ENCODE data around the gene SUFU. TPM values are rescaled to one million over a fixed set of nuclear protein-coding genes. Genes with fewer than 3 reads are reported as not detected.

The SUFU gene
- total and polyA plus RNA-seq, 2 of the 4 experiments (the other 2 are of a cell fraction): 2.2 to 11.0 TPM

- intact Hi-C loops (cut with micrococcal nuclease): loop anchor here (1.0 to 10.0 kb wide), 2 partner anchors 13 to 247 kb away; partner anchors contain the start of gene NFKB2
- ATAC-seq (ENCODE audit: low read depth): peak; percentile 71
- TF ChIP-seq RCOR1 (IDR thresholded peaks at IDR 0.05; ENCODE audit: insufficient replicate concordance, low read length): no peak
- no peak; the same call in 1 of the 2 replicates for TF ChIP-seq MXI1 (IDR thresholded peaks at IDR 0.05; ENCODE audit: borderline replicate concordance, low read depth, low read length)
- TF ChIP-seq, protein P1, sequence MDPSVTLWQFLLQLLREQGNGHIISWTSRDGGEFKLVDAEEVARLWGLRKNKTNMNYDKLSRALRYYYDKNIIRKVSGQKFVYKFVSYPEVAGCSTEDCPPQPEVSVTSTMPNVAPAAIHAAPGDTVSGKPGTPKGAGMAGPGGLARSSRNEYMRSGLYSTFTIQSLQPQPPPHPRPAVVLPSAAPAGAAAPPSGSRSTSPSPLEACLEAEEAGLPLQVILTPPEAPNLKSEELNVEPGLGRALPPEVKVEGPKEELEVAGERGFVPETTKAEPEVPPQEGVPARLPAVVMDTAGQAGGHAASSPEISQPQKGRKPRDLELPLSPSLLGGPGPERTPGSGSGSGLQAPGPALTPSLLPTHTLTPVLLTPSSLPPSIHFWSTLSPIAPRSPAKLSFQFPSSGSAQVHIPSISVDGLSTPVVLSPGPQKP (IDR thresholded peaks at IDR 0.05; ENCODE audit: borderline replicate concordance, low read depth, low read length): no peak
- peak; percentile 89 for TF ChIP-seq BHLHE40 (IDR thresholded peaks at IDR 0.05; ENCODE audit: low read depth, low read length)
- no peak for TF ChIP-seq SMC3 (IDR thresholded peaks at IDR 0.05; ENCODE audit: low read depth, low read length)
- TF ChIP-seq RFX5 (IDR thresholded peaks at IDR 0.05; ENCODE audit: low read depth, low read length): no peak
- no peak for TF ChIP-seq NFE2L2 (IDR thresholded peaks at IDR 0.05; ENCODE audit: low read depth, low read length)
- TF ChIP-seq POLR2A (IDR thresholded peaks at IDR 0.05; ENCODE audit: low read depth, low read length): peak; percentile 62; the same call in 1 of the 2 replicates
- no peak for TF ChIP-seq CHD1 (IDR thresholded peaks at IDR 0.05; ENCODE audit: low read depth, low read length)
- no peak for TF ChIP-seq RAD21 (IDR thresholded peaks at IDR 0.05; ENCODE audit: low read length)
- TF ChIP-seq CTCF (conservative IDR thresholded peaks at IDR 0.05; ENCODE audit: low read depth, low read length): 0 out of 2 replicates have a peak, but pooled peaks have one; percentile 0
- peak; percentile 71; the same call in 1 of the 2 replicates for TF ChIP-seq MAZ (IDR thresholded peaks at IDR 0.05; ENCODE audit: borderline replicate concordance, low read depth, low read length)
- TF ChIP-seq FOS (IDR thresholded peaks at IDR 0.05; ENCODE audit: low read depth, low read length): no peak
- TF ChIP-seq CEBPB (IDR thresholded peaks at IDR 0.05; ENCODE audit: low read depth, low read length): no peak
These were observed 138.3 kb downstream of the SUFU start for GRCh38 chr10:102641880-102642735.

More at GRCh38 chr10:102641880-102642735, 138.3 kb downstream of the SUFU start:
- Histone ChIP-seq H3K4me1 (ENCODE audit: control insufficient read depth, insufficient read depth, low read length) (peaks cover 2% of the 10 kb centered on the region; the same call in 1 of the 2 replicates), H3K4me2 (ENCODE audit: low read depth, low read length) (peak overlapping the region; percentile 92), H4K20me1 (ENCODE audit: insufficient read depth, low read length) (peaks cover 27% of the 10 kb centered on the region), H4K8ac (ENCODE audit: low read depth in 2 of 2, low read length in 2 of 2) (peak overlapping the region; percentile 82 to 98), H3K14ac (replicated peaks; ENCODE audit: low read depth, low read length) (peak overlapping the region; percentile 50), H3K56ac (ENCODE audit: extremely low read depth, insufficient read depth, low read length) (peak overlapping the region; percentile 85), H4K5ac (ENCODE audit: low read depth, low read length) (peak overlapping the region; percentile 69), H4K91ac (ENCODE audit: insufficient read depth, low read depth, low read length) (peak overlapping the region; percentile 86), H2BK20ac (ENCODE audit: low read depth, low read length) (no peak overlapping the region), H3K27ac (ENCODE audit: insufficient read depth, low read length) (peak overlapping the region; percentile 95), H3K4me3 (ENCODE audit: insufficient read depth, low read depth, low read length) (peak overlapping the region; percentile 77), H3K23ac (ENCODE audit: low read depth, low read length) (peak overlapping the region; percentile 55), H2BK15ac (ENCODE audit: low read depth, low read length) (peak overlapping the region; percentile 50; the same call in 1 of the 3 replicates), H3K36me3 (ENCODE audit: control insufficient read depth, insufficient read depth, low read length) (peaks cover 3% of the 10 kb centered on the region; the same call in 1 of the 2 replicates), H3K9me1 (ENCODE audit: insufficient read depth, low read length) (0 out of 2 replicates have a peak, but pooled peaks cover 3% of the 10 kb centered on the region), H2AFZ (replicated peaks; ENCODE audit: low read length, poor library complexity) (peak overlapping the region; percentile 92), H2BK5ac (ENCODE audit: low read depth, low read length, poor library complexity, severe bottlenecking) (peak overlapping the region; percentile 92), H3K9me3 (ENCODE audit: control insufficient read depth, insufficient read depth, low read length) (no peaks in the 10 kb centered on the region), H2AK9ac (replicated peaks; ENCODE audit: low read depth, low read length, poor library complexity) (peak overlapping the region; percentile 98), H3K4ac (ENCODE audit: low read depth, low read length) (peak overlapping the region; percentile 78), H2AK5ac (ENCODE audit: low read depth, low read length) (peak overlapping the region; percentile 71), H3K79me1 (ENCODE audit: low read depth in 1 of 2, low read length in 2 of 2) (peaks cover 0 to 14% of the 10 kb centered on the region in 2 experiments; a peak in 2 of 4 replicates), H3K18ac (ENCODE audit: low read depth, low read length) (peak overlapping the region; percentile 89), H3K9ac (ENCODE audit: low read depth, low read length) (peak overlapping the region; percentile 94), H2BK120ac (ENCODE audit: low read depth, low read length) (peak overlapping the region; percentile 41), H3K27me3 (ENCODE audit: control insufficient read depth, insufficient read depth, low read length) (no peaks in the 10 kb centered on the region)
- ChIA-PET POLR2A (ENCODE audit: unreplicated experiment) (interaction anchor here (0.7 to 1.4 kb wide), 2 partner anchors 14 kb away, joined by 3 to 12 read pairs; no protein-coding TSS in a partner anchor), CTCF (interaction anchor here (0.6 to 1.0 kb wide), 3 partner anchors 10 to 1500 kb away, joined by 3 read pairs; no protein-coding TSS in a partner anchor)
- DNase-seq: peak; percentile 97
- in situ Hi-C loops (cut with MboI; ENCODE audit: low sequenced_read_pairs): no loop called here
- WGBS, 2 experiments (ENCODE audit: extremely low coverage in 2 of 2, insufficient read length in 1 of 2): 0% methylated on average over 23 of the region's 77 CpGs; no CpG with 5 or more reads in 1 of the 2 experiments
- no TSS peak for BruUV-seq (replicated peaks)
- dilution Hi-C loops (cut with HindIII; ENCODE audit: low sequenced_read_pairs, unreplicated experiment): no loop called here

All from IMR-90 (cell line).